ENCODE data around the gene SLC7A6OS.

DNA sequence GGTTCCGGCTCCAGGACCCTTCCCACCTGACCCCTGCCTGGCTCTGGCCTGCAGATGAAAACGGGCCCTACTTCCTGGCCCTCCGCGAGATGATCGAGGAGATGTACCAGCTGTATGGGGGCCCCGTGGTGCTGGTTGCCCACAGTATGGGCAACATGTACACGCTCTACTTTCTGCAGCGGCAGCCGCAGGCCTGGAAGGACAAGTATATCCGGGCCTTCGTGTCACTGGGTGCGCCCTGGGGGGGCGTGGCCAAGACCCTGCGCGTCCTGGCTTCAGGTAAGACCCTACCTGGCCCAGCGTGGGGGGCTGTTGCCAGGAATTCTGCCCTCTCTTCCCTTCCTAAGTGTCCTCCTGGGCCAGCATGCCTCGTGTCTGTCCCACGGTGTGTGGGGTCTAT lies 55.0 kb downstream of the SLC7A6OS start:
- TF ChIP-seq, protein P1, sequence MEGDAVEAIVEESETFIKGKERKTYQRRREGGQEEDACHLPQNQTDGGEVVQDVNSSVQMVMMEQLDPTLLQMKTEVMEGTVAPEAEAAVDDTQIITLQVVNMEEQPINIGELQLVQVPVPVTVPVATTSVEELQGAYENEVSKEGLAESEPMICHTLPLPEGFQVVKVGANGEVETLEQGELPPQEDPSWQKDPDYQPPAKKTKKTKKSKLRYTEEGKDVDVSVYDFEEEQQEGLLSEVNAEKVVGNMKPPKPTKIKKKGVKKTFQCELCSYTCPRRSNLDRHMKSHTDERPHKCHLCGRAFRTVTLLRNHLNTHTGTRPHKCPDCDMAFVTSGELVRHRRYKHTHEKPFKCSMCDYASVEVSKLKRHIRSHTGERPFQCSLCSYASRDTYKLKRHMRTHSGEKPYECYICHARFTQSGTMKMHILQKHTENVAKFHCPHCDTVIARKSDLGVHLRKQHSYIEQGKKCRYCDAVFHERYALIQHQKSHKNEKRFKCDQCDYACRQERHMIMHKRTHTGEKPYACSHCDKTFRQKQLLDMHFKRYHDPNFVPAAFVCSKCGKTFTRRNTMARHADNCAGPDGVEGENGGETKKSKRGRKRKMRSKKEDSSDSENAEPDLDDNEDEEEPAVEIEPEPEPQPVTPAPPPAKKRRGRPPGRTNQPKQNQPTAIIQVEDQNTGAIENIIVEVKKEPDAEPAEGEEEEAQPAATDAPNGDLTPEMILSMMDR (conservative IDR thresholded peaks at IDR 0.05; ENCODE audit: low read depth in 2 of 2): no peak
- TF ChIP-seq EZH2 (IDR thresholded peaks at IDR 0.05; ENCODE audit: low read depth, unreplicated experiment): no peak
- TF ChIP-seq, protein P2, sequence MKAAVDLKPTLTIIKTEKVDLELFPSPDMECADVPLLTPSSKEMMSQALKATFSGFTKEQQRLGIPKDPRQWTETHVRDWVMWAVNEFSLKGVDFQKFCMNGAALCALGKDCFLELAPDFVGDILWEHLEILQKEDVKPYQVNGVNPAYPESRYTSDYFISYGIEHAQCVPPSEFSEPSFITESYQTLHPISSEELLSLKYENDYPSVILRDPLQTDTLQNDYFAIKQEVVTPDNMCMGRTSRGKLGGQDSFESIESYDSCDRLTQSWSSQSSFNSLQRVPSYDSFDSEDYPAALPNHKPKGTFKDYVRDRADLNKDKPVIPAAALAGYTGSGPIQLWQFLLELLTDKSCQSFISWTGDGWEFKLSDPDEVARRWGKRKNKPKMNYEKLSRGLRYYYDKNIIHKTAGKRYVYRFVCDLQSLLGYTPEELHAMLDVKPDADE (IDR thresholded peaks at IDR 0.05): no peak
- TF ChIP-seq POLR2AphosphoS5 (IDR thresholded peaks at IDR 0.05; ENCODE audit: low read depth): no peak
- TF ChIP-seq, protein P3, sequence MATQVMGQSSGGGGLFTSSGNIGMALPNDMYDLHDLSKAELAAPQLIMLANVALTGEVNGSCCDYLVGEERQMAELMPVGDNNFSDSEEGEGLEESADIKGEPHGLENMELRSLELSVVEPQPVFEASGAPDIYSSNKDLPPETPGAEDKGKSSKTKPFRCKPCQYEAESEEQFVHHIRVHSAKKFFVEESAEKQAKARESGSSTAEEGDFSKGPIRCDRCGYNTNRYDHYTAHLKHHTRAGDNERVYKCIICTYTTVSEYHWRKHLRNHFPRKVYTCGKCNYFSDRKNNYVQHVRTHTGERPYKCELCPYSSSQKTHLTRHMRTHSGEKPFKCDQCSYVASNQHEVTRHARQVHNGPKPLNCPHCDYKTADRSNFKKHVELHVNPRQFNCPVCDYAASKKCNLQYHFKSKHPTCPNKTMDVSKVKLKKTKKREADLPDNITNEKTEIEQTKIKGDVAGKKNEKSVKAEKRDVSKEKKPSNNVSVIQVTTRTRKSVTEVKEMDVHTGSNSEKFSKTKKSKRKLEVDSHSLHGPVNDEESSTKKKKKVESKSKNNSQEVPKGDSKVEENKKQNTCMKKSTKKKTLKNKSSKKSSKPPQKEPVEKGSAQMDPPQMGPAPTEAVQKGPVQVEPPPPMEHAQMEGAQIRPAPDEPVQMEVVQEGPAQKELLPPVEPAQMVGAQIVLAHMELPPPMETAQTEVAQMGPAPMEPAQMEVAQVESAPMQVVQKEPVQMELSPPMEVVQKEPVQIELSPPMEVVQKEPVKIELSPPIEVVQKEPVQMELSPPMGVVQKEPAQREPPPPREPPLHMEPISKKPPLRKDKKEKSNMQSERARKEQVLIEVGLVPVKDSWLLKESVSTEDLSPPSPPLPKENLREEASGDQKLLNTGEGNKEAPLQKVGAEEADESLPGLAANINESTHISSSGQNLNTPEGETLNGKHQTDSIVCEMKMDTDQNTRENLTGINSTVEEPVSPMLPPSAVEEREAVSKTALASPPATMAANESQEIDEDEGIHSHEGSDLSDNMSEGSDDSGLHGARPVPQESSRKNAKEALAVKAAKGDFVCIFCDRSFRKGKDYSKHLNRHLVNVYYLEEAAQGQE (IDR thresholded peaks at IDR 0.05; ENCODE audit: unreplicated experiment): no peak
- no peak for TF ChIP-seq JUNB (IDR thresholded peaks at IDR 0.05; ENCODE audit: unreplicated experiment)
- TF ChIP-seq EZH2phosphoT487 (IDR thresholded peaks at IDR 0.05; ENCODE audit: unreplicated experiment): no peak
- TF ChIP-seq ZNF114 (CRISPR knock-in tag; IDR thresholded peaks at IDR 0.05): no peak
- TF ChIP-seq ZNF331 (CRISPR knock-in tag; IDR thresholded peaks at IDR 0.05; ENCODE audit: low read depth): no peak
- TF ChIP-seq CREB1 (CRISPR knock-in tag; IDR thresholded peaks at IDR 0.05; ENCODE audit: low read depth): no peak
- no peak for TF ChIP-seq NANOG (IDR thresholded peaks at IDR 0.05; ENCODE audit: borderline replicate concordance)
- no peak for TF ChIP-seq STAT1 (IDR thresholded peaks at IDR 0.05; ENCODE audit: unreplicated experiment)
- TF ChIP-seq, protein P4, sequence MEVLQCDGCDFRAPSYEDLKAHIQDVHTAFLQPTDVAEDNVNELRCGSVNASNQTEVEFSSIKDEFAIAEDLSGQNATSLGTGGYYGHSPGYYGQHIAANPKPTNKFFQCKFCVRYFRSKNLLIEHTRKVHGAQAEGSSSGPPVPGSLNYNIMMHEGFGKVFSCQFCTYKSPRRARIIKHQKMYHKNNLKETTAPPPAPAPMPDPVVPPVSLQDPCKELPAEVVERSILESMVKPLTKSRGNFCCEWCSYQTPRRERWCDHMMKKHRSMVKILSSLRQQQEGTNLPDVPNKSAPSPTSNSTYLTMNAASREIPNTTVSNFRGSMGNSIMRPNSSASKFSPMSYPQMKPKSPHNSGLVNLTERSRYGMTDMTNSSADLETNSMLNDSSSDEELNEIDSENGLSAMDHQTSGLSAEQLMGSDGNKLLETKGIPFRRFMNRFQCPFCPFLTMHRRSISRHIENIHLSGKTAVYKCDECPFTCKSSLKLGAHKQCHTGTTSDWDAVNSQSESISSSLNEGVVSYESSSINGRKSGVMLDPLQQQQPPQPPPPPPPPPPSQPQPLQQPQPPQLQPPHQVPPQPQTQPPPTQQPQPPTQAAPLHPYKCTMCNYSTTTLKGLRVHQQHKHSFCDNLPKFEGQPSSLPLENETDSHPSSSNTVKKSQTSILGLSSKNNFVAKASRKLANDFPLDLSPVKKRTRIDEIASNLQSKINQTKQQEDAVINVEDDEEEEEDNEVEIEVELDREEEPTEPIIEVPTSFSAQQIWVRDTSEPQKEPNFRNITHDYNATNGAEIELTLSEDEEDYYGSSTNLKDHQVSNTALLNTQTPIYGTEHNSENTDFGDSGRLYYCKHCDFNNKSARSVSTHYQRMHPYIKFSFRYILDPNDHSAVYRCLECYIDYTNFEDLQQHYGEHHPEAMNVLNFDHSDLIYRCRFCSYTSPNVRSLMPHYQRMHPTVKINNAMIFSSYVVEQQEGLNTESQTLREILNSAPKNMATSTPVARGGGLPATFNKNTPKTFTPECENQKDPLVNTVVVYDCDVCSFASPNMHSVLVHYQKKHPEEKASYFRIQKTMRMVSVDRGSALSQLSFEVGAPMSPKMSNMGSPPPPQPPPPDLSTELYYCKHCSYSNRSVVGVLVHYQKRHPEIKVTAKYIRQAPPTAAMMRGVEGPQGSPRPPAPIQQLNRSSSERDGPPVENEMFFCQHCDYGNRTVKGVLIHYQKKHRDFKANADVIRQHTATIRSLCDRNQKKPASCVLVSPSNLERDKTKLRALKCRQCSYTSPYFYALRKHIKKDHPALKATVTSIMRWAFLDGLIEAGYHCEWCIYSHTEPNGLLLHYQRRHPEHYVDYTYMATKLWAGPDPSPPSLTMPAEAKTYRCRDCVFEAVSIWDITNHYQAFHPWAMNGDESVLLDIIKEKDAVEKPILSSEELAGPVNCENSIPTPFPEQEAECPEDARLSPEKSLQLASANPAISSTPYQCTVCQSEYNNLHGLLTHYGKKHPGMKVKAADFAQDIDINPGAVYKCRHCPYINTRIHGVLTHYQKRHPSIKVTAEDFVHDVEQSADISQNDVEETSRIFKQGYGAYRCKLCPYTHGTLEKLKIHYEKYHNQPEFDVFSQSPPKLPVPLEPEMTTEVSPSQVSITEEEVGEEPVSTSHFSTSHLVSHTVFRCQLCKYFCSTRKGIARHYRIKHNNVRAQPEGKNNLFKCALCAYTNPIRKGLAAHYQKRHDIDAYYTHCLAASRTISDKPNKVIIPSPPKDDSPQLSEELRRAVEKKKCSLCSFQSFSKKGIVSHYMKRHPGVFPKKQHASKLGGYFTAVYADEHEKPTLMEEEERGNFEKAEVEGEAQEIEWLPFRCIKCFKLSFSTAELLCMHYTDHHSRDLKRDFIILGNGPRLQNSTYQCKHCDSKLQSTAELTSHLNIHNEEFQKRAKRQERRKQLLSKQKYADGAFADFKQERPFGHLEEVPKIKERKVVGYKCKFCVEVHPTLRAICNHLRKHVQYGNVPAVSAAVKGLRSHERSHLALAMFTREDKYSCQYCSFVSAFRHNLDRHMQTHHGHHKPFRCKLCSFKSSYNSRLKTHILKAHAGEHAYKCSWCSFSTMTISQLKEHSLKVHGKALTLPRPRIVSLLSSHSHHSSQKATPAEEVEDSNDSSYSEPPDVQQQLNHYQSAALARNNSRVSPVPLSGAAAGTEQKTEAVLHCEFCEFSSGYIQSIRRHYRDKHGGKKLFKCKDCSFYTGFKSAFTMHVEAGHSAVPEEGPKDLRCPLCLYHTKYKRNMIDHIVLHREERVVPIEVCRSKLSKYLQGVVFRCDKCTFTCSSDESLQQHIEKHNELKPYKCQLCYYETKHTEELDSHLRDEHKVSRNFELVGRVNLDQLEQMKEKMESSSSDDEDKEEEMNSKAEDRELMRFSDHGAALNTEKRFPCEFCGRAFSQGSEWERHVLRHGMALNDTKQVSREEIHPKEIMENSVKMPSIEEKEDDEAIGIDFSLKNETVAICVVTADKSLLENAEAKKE (CRISPR knock-in tag; IDR thresholded peaks at IDR 0.05): no peak
